GM18526 (cell line): ENCODE results near the gene ARHGAP24.

Source experiments
- POLR2A ChIP-seq: IDR thresholded peaks from 3 replicates; pipeline ENCODE4 v1.6.1; 2011; ENCODE audit not compliant: insufficient read length; ENCODE audit errors: extremely low read depth

ARHGAP24 gene

DNA sequence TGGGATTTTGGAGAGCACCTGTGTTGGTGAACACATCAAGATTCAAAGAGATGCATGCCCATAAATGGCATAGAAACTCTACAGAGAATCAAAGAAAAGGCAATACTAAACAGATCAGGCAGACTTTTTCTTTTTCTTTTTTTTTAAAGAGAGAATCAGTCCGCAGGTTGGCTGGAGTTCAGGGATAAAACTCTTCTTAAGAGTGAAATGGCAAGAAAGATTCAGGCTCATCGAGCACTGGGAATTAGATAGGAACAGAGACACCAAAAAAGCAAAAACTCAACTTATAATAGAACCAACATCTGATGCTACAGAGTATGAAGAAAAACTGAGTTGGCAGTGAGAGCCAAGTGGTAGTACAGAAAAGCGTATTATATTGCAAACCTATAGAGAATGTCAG, 314.3 kb downstream of the ARHGAP24 start:
- no peak for TF ChIP-seq POLR2A

DNA sequence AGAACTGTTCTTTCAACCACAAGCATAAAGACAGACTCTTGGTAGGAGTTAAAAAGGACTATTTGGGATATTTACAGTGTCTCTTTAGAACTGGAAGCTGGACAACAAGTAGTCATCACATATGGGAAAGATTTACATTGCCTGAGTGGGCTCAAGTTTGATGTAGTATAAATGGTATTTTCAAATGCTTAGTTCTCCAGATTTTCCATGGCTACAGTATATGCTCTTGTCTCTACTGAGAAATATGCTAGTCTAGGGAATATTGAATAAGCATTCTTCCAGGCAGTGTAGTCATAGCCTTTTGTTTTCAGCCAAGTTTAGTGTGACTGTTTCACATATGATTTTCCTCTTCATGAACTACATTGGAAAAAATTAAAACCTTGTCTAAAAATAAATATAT, 315.6 kb downstream of the ARHGAP24 start:
- no peak for TF ChIP-seq POLR2A

DNA sequence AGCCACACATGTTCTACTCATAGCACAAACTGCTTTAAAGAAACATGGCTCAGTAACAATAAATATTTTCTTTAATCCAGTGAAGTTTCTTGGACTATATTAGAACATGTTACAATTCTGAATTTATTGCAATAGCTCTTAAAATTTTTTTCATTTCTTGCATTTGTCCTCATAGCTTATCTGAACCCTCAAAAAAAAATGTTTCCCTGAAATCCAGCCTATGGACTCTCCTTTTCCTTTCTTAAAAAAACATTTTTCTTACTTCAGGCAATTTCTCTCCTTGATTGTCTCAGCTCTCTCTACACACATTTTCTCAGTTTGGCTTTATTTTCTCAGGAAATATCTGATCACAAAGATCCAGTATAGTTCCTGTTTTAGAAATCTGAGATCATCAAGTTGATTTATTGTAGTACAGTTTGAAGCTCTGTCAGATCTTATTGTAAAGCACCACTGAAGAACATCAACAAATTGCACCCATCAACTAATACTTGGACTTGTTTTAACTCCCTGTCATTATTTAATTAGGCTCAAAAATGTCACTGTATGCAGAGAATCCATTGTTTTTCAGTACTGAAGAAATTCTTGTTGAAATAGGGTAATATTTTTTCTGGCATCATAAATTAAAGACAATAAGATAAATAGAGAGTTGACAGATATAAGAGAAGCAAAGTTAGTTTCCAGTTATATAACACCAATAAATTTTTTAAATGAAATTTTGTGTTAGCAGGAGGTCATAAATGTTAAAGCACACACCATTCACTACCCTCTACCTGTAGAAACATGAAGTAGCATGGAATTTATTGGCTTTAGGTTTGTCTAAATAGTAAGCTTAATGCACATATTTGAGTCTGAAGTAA, 317.7 kb downstream of the ARHGAP24 start:
- TF ChIP-seq POLR2A = no peak

DNA sequence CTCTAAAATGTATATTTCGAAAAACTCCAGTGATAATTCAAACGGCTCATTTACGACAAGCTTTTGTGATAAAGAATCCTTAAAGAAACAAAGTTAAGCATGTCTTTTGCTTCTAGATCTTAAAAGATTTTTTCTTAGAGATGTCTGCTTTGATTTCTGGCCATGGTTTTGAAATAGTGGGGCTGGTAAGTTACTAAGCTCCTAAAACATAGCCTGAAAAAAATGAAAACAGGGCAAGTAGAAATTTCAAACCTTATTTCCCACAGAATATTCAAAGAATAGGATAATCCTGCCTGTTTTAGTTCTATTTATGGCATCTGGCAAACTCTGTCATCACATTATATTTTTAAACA, 318.3 kb downstream of the ARHGAP24 start:
- TF ChIP-seq POLR2A = no peak

DNA sequence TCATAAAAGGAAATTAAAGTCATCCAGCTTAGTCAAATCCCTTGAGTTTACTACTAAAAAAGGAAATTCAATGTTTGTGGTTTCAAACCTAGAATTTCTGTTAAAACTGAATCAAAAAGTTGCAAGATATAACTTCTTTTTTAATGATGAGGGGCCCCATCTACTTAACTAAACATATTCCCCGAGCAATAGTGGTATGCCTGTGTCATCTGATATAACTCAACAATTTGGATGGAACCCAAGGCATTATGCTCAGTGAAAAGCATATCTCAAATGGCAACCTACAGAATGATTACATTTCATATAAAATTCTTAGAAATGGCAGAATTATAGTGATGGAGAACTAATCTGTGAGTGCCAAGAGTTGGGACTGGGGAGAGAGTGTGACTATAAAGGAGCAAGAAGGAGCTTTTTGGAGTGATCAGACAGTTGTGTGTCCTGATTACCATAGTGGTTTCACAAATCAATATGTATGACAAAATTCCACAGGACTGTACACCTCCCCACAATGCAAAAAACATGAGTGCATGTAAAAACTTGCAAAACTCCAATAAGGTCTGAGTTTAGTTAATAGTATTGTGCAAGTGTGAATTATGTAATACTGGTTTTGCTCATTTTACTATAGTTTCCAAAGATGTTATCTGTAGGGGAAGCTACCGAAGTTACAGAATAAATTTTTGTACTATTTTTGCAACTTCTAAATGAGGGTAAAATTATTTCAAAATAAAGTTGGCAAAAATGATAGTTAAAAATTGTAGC, 323.2 kb downstream of the ARHGAP24 start:
- no peak for TF ChIP-seq POLR2A

DNA sequence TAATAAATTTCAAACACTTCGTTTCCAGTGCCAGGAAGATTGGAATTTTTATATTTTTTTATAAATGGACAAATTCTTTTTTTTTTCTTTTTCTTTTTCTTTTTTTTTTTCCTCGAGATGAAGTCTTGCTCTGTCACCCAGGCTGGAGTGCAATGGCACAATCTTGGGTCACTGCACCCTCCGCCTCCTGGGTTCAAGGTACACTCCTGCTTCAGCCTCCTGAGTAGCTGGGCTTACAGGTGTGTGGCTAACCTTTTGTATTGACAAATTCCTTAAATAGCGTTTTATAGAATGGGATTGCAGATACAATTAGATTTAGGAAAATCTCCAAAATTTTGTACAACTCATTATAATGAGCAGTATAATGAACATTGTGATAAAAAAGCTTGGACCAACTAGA, 328.9 kb downstream of the ARHGAP24 start:
- TF ChIP-seq POLR2A = no peak

DNA sequence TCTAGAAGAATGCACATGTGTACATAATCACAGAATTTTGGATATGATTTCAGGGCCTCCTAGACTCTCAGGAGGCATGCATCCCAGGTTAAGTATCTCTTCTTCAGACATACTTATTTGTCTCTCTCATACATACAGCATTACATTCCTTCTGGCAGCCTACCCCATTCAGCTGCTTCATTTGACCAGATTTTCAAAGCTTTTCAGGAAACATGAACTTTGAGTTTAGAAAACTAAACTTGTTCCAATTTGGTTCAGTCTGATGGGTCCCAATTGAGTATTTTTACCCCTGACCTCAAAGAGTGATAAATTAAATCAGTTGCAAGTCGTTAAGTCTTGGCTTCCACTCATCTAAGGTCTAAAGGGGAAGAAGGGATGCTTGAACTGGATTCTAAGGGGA, 330.9 kb downstream of the ARHGAP24 start:
- TF ChIP-seq POLR2A = no peak

DNA sequence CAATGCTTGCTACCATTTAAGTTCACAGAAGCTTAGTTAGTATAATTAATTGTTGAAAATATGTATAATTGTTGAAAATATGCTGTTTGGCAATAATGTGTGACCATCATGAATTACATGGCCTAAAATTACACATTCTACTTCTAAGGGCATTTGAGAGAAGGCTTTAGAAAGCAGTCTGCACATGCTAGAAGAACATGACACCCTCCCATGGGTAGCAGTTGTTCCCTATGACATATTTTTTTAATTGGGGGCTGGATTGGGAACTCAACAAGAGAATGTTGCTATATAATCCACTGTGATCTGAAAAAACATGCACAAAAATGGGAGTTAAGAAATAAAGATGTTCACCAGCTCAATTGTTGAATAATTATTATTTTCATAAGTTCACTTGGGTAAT, 331.4 kb downstream of the ARHGAP24 start:
- no peak for TF ChIP-seq POLR2A

DNA sequence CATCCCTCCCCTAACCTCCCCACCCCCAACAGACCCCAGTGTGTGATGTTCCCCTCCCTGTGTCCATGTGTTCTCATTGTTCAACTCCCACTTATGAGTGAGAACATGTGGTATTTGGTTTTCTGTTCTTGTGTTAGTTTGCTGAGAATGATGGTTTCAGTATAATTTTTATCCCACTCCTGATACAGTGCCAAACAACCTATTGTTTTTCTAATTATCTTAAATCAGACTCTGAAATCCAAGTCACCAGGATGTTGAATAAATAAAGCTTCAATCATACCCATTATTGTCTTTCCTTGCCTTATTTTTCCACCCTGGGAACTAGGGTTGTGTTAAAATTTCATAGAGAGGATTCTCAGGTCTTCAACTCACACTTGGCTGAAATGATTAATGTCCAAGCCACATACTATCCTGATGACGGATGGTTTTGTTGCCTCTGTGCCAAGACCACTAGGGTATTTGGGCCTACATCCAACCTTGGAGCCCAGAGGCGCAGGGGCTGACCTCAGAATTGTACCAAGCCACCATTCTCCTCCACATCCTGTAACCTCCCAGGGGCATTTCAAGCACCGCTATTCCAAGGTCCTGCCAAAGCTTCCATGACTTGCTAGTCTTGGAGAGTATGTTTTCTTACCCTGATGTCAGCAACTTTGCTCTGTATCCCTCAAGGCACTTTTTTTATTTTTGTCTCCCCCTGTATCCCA, 332.4 kb downstream of the ARHGAP24 start:
- TF ChIP-seq POLR2A = no peak

DNA sequence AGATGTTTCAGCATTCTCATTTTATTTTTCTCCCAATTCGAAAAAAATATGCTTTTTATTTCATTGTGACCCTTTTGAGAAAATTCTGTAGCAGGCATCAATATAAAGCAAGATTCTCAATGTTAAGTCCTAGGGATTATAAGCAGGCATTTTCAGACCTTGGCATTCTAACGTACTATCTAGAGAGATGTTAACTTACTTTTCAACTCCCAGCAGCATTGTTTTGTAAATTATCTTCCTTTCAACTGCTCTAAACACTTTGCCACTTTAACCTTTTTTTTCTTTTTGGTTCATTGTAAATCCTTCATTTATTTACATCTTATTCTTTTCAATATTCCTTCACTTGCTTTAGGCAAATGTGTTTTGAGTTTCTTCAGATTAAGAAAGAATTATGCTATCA, 333.2 kb downstream of the ARHGAP24 start:
- TF ChIP-seq POLR2A = no peak

DNA sequence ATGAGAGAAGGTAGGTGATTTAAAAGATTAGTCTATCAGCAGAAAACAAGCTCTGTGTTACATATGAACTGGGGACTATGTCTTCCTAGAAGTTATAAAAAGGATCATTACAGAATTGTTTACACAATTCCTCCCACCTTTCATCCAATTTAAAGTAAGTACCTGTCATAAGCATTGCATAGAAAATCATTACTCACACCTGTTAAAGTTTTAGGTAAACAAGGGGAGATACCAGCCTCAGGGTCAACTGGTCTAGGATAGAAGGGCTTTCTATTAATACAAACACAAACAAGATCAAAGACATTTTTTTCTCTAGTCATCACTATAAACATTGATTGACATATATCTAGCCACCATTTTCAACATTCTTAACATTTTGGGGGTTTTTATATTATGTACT, 333.9 kb downstream of the ARHGAP24 start:
- no peak for TF ChIP-seq POLR2A

DNA sequence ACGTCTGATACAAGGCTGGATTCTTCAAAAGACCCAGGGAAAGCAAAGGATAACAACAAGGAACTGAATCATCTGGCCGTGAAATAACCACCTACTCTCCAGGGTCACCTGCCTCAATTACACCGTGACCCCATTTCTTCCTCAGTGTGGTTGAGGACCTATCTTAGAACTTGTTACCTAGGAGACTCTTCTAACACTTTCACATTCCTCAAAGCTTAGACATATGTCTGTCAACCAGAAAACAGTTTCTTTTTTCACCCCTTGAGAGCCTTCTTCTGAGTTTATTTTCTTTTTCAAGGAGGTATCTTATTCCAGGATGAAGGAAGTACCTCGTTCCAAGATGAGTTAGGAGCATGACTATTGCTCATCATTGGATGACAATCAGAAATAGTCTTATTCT, 337.8 kb downstream of the ARHGAP24 start:
- TF ChIP-seq POLR2A = no peak

DNA sequence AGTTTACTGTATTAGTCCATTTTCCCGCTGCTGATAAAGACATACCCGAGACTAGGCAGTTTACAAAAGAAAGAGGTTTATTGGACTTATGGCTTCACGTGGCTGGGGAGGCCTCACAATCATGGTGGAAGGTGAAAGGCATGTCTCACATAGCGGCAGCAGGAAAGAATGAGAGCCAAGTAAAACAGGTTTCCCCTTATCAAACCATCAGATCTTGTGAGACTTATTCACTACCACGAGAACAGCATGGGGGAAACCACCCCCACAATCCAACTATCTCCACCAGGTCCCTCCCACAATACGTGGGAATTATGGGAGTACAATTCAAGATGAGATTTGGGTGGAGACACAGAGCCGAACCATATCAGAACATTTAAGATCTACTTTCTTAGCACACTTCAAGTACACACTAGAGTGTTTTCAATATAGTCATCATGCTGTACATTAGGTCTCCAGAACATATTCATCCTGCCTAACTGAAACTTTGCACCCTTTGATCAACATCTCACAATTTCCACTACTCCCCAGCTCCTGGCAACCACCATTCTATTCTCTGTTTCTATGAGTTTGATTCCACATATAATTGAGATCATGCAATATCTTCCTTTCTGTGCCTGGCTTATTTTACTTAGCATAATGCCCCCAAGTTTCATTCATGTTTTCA, 341.0 kb downstream of the ARHGAP24 start:
- TF ChIP-seq POLR2A = no peak

DNA sequence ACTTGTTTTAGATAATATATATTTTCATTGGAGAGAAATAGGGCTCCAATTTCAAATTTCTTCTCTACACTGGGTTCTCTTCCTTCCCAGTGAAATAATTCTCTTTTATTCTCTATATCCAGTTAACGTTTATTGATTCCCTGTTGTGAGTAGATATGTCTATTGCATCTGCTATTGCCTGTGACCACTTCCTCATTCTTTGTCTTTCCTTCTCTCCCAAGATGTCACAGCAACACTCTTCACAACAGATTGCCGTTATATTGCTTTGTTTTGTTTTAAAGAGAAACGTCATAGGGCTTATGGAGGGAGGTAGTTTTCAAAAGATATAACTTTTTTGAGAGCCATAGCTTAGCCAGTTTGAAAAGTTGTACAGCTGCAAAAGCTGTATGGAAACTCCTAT, 343.8 kb downstream of the ARHGAP24 start:
- TF ChIP-seq POLR2A = no peak

DNA sequence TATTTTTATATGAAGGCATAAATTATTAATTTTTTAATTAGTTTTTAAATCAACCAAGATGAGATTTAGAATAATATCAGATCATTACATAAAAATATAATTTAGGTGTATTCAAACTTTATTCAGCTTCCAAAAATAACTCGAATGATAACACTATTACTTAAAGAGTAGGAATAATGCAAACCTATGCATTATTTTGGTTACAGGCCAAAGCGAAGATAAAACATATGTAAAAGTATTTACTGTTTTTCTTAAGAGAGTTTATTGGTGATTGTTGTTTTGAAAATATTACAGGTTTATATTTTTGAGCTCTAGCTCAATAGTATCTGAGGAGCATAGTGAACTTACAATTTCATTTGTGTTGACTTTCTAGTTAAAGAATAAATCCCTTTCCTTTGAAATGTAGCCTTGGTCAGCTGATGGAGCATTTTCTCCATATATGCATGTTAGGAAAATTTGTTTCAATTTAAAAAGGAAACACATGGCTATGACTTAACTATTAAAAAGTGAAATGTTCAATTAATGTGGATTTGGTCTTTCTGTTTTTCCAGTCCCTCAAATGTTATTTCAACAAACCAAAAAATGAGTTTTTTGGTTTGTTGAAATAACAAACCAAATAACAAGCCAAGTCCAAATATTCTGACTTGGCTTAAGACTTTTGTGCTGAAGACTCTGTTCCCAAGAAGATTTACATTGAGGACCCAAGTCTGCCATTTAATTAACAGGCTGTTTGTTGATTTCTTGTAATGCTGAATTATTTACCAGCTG, 346.9 kb downstream of the ARHGAP24 start:
- TF ChIP-seq POLR2A = no peak
